Stimulated activated CD4-positive, alpha-beta T cell treated with anti-CD3 and anti-CD28 coated beads, Interleukin-15, amount 100 ng/mL, for 1 hour (primary cell): Measurements from ENCODE around the gene FOXA3.
"Not testable (repeated sequence)": the region's sequence is repeated elsewhere in the genome, so short reads cannot be mapped to it uniquely, and the experiment has no call there.

ENCODE experiments used
- DNase-seq, 2 donors: peaks; one replicate each; pipeline ENCODE4 v3.0.0-alpha.2; 2020; ENCODE audit warnings: low read depth in 1 of 2, low spot score in 1 of 2

FOXA3 gene

DNA sequence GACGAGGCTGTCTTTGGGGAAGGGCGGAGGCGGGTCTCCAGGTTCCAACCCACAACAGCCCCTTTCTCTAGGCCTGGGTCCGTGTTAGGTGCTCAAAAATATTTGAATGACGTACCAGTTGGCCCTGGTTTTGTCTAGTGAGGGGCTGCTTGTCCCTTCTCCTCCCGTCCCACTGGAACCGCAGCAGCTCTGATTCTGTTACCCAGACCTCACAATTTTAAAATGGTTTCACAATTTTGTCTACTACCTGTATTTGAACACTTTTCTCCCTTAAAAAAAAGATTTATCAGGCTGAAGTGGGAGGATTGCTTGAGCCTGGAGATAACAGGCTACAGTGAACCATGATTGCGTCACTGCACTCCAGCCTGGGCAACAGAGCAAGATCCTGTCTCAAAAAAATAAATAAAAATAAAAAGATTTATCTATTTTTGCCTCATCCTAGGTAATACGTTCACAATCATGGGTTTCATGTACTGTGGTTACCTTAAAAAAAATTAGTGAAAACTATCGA, 23.1 kb downstream of the FOXA3 start:
- no peak for DNase-seq

DNA sequence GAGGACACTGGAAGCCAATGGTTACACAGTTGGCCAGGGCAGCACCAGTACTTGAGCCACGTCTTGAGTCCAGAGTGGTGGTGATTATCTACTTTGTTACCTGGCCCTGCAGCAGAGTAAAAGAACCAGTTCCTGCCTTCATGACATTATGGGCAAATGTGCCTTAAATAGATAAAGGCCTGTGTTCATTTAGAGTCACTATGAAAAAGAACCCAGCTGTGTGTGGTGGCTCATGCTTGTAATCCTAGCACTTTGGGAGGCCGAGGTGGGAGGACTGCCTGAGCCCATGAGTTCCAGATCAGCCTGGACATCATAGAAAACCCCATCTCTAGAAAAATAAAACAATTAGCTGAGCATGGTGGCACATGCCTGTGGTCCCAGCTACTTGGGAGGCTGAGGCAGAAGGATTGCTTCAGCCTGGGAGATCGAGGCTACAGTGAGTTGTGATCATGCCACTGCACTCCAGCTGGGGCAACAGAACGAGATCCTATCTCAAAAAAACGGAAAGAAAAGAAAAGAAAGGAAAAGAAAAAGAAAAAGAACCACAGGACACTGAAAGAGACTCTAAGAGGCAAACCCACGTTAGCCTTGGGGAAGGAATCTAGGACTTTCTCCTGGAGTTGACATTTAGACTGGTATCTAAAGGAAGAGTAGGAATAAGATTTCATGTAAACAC, 25.2 kb downstream of the FOXA3 start:
- DNase-seq: no peak

DNA sequence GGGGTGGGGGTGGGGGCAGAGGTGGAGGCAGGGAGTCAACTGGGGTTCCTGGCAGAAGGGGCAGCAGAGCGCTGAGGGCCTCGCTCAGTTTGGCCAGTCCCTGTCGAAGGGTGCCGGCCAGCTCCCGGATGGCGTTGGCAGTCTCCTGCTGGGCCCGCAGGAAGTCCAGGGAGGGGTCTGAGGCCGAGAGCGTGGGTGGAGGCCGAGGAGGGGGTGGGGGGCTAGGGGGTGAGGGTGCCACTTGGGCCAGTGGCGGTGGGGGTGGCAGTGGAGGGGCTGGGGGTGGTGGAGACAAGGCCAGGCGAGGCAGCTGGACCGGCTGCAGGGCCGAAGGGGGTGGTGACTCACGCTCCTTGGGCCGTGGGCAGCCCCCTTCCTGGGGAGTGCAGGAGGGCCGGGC, 26.8 kb downstream of the FOXA3 start:
- no peak for DNase-seq

DNA sequence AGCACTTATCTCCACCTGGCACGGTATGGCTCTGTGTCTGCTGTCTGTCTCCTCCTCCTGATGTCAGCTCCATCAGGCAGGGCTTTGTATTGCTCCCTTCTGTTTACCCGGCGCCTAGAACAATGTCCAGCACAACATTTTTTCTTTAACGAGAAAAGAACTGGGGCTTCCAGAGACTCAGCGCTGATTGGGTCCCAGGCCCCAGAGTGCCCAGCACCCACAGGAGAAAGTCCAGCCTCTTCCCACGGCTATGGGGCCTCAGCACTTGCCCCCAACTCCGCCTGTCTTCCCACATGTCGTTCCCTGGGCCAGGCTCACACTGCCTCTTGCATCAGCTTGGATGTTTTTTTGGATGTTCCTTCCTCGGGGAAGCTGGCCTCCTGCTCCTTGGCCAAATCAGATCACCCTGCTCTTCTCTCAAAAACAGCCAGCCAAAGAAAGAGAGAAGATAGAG, 31.4 kb downstream of the FOXA3 start:
- no peak for DNase-seq

DNA sequence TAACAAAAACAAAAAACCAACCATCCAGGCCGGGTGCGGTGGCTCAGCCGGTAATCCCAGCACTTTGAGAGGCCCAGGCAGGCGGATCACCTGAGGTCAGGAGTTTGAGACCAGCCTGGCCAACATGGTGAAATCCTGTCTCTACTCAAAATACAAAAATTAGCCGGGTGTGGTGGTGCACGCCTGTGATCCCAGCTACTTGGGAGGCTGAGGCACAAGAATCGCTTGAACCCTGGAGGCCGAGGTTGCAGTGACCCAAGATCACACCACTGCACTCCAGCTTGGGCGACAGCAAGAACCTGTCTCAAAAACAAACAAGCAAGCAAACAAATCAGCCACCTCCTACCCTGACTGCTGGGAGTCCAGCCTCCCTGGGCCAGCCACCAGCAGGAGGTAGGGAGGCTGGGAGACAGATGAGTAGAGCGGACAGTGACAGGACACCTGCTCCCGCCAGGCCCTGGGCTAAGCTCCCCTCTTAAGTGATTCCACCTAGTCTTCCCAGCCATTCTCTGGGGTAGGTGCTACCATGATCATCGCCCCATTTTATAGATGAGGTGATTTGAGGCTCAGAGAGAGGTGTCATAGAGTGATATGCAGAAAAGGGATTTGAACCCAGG, 32.0 kb downstream of the FOXA3 start:
- not testable (repeated sequence) for DNase-seq

DNA sequence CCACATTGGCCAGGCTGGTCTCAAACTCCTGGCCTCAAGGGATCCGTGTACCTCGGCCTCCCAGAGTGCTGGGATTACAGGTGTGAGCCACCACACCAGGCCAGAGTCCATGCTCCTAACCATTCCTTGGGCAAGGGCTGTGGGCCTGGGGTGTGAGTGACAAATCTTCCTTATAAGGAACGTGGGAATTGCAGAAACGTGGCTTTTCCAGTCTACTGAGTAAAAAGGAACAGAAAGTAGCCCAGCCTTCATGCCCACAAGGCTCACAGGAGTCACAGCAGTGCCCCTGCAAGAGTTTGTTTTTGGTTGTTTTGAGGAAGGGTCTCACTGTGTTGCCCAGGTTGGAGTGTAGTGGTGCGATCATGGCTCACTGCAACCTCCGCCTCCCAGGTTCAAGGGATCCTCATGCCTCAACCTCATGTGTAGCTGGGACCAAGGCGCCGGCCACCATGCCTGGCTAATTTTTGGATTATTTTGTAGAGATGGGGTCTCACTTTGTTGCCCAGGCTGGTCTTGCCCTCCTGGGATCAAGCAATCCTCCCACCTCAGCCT, 33.2 kb downstream of the FOXA3 start:
- DNase-seq: no peak

DNA sequence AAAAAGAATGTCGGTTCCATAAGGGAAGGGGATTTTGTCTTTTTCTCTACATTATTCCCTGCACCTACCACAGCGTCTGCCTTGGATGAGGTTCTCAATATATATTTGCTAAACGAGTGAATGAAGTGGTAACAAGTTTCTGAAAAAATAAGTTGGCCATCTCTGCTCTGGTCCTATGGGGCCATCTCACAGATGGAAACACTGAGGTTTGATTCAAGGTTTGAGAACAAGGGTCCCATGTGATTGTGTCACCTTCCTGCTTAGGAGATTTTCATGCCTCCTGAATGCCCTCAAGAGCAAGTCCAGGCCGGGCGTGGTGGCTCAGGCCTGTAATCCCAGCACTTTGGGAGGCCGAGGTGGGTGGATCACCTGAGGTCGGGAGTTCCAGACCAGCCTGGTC, 35.1 kb downstream of the FOXA3 start:
- no peak for DNase-seq

DNA sequence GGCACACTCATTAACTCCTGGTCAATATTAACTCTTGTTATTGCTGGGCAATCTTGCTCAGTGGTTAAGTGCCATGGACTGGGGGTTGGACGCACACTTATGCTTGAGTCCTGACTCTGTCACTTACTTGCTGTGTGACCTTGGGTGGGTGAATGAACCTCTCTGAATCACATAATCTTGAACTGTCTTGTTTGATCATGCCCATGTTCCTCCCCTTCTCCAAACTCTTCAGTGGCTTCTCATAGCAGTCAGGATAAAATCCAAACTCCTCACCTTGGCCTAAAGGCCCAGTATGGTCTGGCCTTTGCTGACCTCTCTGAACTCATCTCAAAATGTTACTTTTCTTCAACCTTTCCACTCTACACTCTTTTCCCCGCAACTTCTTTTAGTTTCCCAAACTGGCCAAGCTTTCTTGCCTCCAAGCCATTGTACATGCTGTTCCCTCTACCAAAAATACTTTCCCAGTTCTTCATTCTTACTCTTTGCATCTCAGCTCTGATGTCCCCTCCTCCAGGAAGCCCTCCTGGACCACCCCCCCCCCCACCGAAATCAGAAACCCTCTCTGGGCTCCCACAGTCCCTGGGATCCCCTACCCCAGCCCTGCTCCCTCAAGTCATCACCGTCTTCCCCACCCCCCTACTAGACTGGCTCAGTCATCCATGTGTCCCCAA, 35.9 kb downstream of the FOXA3 start:
- no peak for DNase-seq

DNA sequence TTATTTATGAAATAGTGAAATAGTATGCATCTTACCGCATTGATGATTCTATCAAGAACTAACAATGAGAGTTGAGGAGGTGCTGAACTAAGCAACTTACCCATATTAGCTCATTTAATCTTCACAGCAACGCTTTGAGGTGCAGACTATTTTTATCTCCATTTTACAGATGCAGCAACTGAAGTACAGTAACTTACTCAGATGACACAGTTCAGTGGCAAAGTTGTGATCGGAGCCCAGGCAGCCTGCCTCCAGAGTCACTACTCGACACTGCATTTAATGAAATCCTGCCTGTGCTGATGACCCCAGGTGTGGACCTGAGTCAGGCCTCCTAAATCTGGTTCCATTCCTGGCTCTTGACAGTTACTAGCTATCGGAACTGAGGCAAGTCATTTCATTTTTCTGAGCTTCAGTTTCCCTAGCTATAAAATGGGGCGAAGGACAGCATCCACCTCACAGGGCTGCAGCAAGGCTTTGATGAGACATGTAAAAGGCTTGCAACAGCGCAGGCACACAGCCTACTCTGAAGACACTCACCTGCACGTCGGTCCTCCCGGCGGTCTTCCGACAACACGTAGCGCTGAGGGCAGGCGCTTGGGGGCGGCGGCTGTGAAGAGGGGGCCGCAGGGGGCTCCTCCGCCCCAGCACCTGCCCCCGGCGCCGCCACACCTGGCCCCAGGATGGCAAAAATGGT, 36.8 kb downstream of the FOXA3 start:
- no peak for DNase-seq

DNA sequence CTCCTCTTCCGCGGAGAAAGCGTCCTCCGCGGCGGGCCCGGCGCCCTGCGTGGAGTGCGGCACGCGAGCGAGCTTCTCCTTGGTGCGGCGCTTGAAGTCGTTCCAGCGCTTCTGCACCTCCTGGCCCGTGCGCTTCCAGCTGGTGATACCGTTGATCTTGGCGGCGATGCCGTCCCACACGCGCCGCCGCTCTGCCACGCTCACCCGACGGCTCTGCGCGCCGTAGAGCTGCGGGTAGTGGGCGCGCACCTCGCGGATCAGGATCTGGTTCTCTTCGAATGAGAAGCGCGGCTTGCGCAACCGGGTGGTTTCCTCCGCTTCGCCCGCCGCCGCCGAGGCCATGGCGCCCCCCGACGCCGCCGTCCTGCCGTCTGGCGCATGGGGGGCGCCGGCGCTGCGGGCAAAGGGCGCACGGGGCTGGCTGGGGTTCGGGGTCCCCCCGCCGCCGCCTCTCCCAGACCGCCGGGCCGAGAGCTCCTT, 37.3 kb downstream of the FOXA3 start:
- DNase-seq: no peak

DNA sequence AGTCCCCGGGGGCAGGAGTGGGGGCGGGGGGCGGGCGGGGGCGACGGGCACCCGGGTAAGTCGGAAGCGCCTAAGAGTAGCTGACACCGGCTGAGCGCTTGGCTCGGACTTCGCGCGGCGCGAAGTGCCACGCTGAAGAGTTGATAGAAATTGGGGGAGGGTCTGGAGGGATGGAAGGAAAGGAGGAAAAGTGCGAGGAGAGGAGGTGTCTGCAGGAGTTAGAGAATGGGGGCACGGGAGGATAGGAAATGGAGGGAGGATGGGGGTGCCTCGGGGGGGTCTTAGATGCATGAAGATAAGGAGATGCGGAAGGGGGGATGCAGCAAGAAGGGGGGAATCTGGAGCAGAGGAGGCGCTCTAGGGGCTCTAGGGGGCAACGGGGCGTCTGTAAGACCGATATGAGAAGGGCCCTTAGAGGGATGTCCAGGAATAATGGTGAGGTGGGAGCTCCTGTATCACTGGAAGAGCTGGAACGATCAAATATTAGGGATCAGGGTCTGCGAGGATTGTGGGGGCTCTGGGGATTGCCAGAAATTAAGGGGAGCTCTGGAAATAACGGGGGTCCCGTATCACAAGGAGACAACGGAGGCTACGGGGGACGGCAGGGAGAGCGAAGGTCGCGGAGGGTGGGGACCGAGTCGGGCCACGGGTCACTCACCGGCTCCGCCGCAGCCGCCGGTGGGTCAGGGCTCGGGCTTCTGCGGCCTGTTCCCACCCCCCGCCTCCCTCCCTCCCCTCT, 38.0 kb downstream of the FOXA3 start, which contains the start of gene MYPOP:
MYPOP (minus strand) TSS at position 702 of the 739 bp plus-strand sequence. CDS start 840 bp downstream, outside the sequence.
- no peak for DNase-seq

DNA sequence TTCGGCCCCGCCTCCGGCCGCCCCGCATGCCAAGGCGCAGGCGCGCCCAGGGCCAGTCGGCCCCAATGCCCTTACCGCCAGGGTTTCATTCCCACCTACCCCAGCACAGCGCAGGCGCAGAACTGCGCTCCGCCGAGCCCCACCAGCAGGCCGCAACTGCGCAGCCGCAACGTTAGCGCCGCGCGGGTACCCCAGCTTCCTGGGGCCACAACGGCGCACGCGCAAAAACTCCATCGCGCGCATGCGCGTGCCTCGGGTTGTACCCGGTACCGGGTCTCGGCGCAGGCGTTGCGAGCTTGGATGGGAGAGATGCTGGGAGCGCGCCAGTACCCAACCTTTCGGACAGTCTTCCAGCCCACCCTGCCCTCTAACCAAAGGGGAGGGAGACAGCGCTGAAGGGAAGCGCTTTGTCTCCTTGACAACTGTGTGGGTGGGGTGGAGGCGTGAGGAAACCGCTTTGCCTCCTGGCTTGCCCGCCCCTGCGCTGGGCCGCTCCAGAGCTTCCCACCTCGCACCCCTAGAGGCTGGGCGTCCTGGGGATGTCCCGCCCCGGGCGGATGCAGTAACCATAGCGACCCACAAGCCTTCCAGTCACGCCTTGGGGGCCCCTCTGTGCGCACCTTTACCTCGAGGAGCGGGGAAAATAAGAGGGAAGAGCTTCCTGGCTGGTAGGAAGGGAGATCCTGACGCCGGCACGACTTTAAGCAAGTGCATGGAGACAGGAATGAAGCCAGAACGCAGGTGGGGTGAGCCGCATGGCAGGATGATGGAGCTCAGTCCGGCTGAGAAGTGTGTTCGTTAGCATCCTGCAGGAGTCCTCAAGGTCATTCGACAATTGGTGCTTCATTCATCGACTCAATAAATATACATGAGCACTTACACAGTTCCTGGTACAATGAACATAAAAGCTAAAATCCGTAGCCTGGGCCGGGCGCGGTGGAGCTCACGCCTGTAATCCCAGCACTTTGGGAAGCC, 38.8 kb downstream of the FOXA3 start:
- peak; percentile 100 for DNase-seq

DNA sequence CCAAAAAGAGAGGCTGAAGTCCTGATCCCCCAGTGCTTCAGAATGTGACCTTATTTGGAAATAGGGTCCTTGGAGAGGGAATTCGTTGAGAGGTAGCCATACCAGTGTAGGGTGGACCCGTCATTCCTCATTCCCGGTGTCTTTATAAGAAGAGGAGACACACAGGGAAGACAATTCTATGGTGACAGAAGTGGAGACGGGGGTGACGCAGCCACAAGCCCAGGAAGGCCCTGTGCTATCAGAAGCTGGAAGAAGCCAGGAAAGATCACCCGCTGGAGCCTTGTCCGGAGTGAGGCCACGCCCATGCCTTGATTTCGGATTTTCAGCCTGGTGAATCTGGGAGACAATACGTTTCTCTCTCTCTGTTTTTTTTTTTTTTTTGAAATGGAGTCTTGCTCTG, 40.9 kb downstream of the FOXA3 start:
- DNase-seq: no peak

DNA sequence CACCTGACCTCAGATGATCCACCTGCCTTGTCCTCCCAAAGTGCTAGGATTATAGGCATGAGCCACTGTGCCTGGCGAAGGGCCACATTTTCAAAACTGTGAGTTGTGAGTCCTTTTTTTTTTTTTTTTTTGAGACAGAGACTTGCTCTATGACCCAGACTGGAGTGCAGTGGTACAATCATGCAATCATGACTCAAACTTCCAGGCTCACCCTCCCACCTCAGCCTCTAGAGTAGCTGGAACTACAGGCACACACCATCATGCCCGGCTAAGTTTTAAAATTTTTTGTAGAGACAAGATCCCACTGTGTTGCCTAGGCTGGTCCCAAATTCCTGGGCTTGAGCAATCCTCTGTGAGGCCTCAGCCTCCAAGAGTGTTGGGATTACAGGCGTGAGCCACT, 42.1 kb downstream of the FOXA3 start:
- DNase-seq: no peak

DNA sequence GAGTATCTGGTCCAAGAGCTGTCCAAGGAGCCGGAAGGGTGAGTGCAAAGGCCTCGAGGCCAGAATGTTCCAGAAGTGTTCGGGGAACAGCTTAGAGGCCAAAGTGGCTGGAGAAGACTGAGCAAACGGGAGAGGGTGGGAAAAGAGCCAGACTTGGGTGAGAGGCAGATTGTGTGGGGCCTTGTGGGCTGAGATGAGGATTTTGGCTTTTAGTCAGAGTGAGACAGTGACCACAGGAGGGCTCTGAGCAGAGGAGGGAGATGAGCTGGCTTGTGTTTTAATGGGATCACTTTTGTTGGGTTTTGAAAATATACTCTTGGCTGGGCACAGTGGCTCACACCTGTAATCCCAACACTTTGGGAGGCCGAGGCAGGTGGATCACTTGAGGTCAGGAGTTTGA, 44.8 kb downstream of the FOXA3 start:
- DNase-seq: no peak

DNA sequence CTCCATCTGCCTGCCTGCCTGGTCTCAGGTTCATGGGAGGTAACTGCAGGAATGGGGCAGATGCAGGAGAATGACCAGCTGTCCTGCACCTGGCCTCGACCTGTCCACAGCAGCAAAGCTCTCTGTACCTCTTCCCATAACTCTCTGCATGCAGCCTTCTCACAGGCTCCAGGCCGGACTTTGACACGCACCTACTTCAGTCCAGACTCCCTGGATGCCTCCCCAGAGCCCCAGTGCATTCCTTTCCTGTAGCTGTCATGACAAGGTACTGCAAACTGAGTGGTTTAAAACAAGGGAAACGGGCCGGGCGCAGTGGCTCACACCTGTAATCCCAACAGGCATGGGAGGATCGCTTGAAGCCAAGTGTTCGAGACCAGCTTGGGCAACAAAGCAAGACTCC, 47.2 kb downstream of the FOXA3 start:
- no peak for DNase-seq

DNA sequence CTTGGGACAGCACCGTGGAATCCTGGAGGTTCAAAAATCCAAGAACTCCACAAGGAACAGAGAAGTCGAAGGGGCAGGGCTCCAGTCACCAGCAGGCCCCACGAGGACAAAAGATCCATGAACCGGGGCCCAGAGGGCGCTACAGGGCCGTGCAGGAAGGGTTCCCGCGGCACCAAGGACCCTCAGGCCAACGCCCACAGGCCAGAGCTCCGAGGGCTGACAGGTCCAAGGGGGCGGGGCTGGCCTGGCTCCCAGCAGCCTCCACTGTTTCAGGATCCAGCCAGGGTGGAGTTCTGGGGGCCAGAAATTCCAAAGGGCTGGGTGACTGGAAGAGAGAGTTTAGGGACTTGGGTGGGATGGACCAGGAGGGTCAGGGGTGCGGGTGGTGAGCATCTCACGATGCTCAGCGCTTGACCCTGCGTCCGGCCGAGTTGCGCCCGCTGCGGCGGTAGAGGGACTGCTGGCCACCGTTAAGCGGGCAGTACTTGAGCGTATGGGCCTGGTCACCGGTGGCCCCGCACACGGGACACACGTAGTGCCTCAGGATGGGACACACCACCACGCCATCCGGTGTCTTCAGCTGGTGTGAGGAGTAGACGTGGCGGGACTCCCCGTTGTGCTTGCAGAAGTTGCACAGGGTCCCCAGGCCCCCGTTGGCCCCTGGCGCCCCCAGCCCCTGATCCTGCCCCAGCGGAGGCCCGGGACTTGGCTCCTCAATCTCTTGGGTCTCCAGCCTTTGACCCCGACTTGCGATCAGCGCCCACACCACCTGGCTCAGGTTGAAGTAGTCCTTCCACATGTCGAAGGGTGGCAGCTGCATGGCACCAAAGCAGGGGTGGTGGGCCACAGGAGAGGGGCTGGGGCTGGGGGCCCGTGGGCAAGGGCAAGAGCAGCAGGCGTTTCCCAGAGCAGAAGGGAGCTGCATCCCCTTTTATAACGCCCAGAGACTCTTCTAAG, 50.0 kb downstream of the FOXA3 start, which contains the start of gene NANOS2:
NANOS2 (minus strand) TSS at position 905 of the 957 bp plus-strand sequence; CDS start at position 820, 85 bp downstream.
- no peak for DNase-seq
